ENCODE measurements around the gene ACTL8.

Gene ACTL8

GRCh38 chr1:17805869-17806684 lies 50.9 kb downstream of the ACTL8 start:
- no peak for DNase-seq (ENCODE audit: low read depth)

- no peak for DNase-seq (ENCODE audit: low read depth)
These were observed 53.7 kb downstream of the ACTL8 start for GRCh38 chr1:17808816-17809215.

- DNase-seq (ENCODE audit: low read depth): no peak
These were observed 55.5 kb downstream of the ACTL8 start for GRCh38 chr1:17810668-17811067.

GRCh38 chr1:17816511-17816910 lies 61.4 kb downstream of the ACTL8 start:
- no peak for DNase-seq (ENCODE audit: low read depth)

- no peak for DNase-seq (ENCODE audit: low read depth)
These were observed 64.1 kb downstream of the ACTL8 start for GRCh38 chr1:17819129-17819802.

GRCh38 chr1:17820198-17820597 lies 65.1 kb downstream of the ACTL8 start:
- no peak for DNase-seq (ENCODE audit: low read depth)

- DNase-seq (ENCODE audit: low read depth): no peak
These were observed 67.8 kb downstream of the ACTL8 start for GRCh38 chr1:17822741-17823426.

- no peak for DNase-seq (ENCODE audit: low read depth)
These were observed 70.4 kb downstream of the ACTL8 start for GRCh38 chr1:17825273-17826164.

- DNase-seq (ENCODE audit: low read depth): no peak
These were observed 71.0 kb downstream of the ACTL8 start for GRCh38 chr1:17826165-17826488.

GRCh38 chr1:17828991-17829390 lies 73.9 kb downstream of the ACTL8 start:
- no peak for DNase-seq (ENCODE audit: low read depth)

GRCh38 chr1:17829579-17829978 lies 74.4 kb downstream of the ACTL8 start:
- DNase-seq (ENCODE audit: low read depth): no peak

- no peak for DNase-seq (ENCODE audit: low read depth)
These were observed 76.5 kb downstream of the ACTL8 start for GRCh38 chr1:17831597-17831996.

- DNase-seq (ENCODE audit: low read depth): no peak
These were observed 78.7 kb downstream of the ACTL8 start for GRCh38 chr1:17833661-17834501.

- no peak for DNase-seq (ENCODE audit: low read depth)
These were observed 79.5 kb downstream of the ACTL8 start for GRCh38 chr1:17834561-17835100.

- no peak for DNase-seq (ENCODE audit: low read depth)
These were observed 82.3 kb downstream of the ACTL8 start for GRCh38 chr1:17837233-17838030.

- no peak for DNase-seq (ENCODE audit: low read depth)
These were observed 84.6 kb downstream of the ACTL8 start for GRCh38 chr1:17839641-17840196.

GRCh38 chr1:17841944-17842343 lies 86.8 kb downstream of the ACTL8 start:
- no peak for DNase-seq (ENCODE audit: low read depth)

- no peak for DNase-seq (ENCODE audit: low read depth)
These were observed 87.6 kb downstream of the ACTL8 start for GRCh38 chr1:17842686-17843085.

GRCh38 chr1:17844185-17844826 lies 89.2 kb downstream of the ACTL8 start:
- no peak for DNase-seq (ENCODE audit: low read depth)

Data from T follicular helper cell (primary cell).